ENCODE results near the gene GABRR1.
A peak's percentile ranks its signal among the peaks of the same experiment; 100 is the strongest.
"Not testable (repeated sequence)": the region's sequence is repeated elsewhere in the genome, so short reads cannot be mapped to it uniquely, and the experiment has no call there.

Gene GABRR1

DNA sequence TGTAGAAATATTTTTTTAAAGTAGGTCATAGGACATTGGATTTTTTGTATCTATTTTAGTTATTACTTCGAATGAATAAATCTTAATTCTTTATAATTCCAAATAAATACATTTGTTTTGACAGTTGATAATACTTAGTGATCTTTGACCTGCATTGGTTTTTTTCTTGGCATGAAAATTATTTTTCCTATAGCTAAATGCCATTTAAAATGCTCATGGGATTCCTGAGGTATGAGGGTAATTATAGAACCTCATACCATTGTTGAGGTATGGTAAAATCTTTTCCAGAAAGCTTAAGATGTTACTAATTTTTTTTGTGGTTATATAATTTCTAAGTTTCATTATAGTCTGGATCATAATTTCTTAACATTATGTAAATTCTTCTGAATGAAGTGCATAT is 63.0 kb downstream of the GABRR1 start:
- peak; percentile 28 for DNase-seq (ENCODE audit: low read depth)

DNA sequence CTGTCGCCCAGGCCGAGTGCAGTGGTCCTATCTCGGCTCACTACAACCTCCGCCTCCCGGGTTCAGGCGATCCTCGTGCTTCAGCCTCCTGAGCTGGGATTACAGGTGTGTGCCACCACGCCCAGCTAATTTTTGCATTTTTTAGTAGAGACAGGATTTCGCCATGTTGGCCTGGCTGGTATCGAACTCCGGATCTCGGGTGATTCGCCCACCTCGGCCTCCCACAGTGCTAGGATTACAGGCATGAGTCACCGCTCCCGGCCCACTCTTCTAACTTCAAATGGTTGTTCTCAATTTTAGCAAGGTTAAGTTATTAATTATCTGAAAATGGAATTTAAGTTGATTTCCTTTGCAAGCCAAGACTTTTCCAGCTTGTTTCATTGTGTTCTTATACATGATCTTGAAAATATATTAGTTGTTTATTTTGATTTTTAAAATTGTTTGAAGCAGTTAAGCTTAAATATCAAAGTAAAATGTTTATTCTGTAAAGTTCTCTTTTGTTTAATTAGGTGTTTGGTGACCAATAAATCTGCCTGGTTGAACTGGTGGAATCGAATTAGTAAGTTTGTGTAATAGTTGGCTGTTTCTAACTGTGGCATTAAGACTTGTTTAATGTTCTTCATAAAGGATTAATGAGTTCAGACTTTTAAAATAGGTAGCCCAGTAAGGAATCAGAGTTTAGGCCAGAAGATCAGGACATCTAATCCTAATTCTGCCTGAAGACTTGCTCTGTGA is 69.0 kb downstream of the GABRR1 start:
- DNase-seq (ENCODE audit: low read depth): no peak

- peak; percentile 61 for DNase-seq (ENCODE audit: low read depth)
Observed at GRCh38 chr6:89146718-89147700, 70.1 kb downstream of the GABRR1 start.

- peak; percentile 32 for DNase-seq (ENCODE audit: low read depth)
Observed at GRCh38 chr6:89145956-89146717, 71.0 kb downstream of the GABRR1 start, which contains the start of gene PM20D2. PM20D2 (plus strand) TSS chr6:89146055; CDS start chr6:89146145, 90 bp downstream.

DNA sequence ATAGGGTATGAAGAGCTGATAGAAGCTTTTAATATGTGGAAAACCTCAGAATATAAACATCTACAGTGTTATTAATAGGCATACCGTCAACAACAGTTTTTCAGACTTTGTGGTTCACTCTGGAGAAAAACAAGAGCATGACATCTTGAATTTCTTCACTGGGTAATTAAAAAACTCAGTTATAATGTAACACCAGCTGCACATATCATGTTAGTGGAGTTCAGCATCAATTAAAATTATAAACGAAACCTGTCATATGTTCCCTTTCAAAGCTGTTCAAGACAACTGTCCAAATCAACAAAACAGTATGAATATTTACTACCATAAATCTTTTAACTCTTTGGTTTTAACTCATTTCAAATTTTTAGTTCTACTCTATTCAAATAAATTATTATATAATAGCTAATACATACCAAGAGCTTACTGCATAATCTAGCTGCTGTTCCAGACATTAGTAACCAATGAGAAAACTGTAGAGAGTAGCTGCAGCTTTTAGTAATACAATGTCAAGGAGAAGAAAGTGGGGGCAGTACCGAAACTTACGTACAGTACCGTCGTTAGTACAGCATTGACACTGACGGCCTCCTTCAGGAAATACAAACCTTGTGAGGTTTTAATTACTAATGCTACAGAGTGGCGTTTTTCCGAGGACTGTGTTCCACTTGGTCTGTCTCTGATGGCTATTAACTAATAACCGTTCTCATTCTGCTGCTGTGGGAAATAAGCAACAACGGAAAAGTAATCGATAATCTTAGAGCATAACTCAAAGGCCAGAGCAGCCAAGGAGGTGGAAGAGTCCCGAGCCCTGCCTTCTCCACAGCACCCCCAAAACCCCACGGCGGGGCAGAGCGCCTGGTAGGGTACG is 71.8 kb downstream of the GABRR1 start:
- DNase-seq (ENCODE audit: low read depth): peak; percentile 42

- DNase-seq (ENCODE audit: low read depth): no peak
Observed at GRCh38 chr6:89144354-89144906, 72.7 kb downstream of the GABRR1 start.

- DNase-seq (ENCODE audit: low read depth): no peak
Observed at GRCh38 chr6:89140347-89141156, 76.6 kb downstream of the GABRR1 start.

- no peak for DNase-seq (ENCODE audit: low read depth)
Observed at GRCh38 chr6:89139509-89140346, 77.4 kb downstream of the GABRR1 start.

GRCh38 chr6:89138173-89138572 is 79.0 kb downstream of the GABRR1 start:
- no peak for DNase-seq (ENCODE audit: low read depth)

GRCh38 chr6:89134723-89135122 is 82.4 kb downstream of the GABRR1 start:
- no peak for DNase-seq (ENCODE audit: low read depth)

DNA sequence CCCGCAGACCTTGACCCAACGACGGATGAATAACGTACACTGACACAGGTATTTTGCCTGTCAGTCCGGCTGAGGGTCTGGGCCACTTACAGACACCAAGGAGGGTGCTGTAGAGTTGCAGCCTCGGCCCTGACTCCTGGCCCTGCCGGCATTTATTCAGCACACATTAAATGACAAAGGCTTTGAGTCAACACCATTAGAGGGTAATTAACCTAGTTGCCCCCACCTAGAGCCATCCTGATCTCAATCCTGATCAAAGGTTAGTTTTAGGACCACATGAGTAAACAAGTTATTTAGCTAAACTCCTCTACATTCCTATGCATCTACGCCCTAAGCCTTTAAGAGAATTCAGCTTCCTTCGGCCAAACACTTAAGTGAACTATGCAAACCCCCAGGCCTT is 83.2 kb downstream of the GABRR1 start:
- DNase-seq (ENCODE audit: low read depth): no peak

DNA sequence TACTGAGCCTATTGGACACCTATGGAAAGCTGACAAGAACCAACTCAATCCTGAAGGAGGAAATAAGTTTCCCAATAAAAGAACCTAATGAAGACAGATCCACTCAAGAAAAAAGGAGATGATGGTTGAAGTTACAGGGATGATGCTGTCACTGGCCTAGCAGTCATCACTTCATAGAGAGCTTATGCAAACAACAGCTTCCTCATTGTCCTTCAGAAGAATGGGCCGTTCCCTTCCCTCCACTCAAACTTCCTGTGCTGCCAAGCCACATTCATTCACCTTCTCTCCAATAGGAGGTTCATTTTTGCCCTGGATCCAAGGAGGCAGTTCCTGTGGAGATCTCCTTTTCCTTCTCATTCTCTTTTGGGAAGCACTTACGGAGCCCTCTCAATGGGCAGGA is 85.1 kb downstream of the GABRR1 start:
- DNase-seq (ENCODE audit: low read depth): no peak

DNA sequence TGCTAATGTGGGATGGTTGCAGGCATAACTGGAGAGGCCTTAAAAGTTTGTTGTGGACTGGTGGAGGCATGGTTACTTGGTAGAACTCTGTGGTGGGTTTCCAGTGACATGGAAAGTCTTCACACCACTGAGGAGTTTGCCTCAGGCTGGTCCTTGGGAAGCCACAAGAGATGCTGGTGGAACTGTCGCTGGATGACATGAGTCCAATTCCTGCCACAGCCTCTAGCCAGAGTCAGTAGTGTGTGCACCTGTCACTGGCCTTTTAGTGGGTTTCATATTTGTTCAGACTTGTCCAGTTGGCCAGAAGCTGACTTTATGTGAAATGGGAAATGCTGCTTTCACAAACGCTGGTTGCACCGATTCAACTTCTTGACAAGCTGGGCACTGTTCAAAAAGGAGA is 85.6 kb downstream of the GABRR1 start:
- no peak for DNase-seq (ENCODE audit: low read depth)

DNA sequence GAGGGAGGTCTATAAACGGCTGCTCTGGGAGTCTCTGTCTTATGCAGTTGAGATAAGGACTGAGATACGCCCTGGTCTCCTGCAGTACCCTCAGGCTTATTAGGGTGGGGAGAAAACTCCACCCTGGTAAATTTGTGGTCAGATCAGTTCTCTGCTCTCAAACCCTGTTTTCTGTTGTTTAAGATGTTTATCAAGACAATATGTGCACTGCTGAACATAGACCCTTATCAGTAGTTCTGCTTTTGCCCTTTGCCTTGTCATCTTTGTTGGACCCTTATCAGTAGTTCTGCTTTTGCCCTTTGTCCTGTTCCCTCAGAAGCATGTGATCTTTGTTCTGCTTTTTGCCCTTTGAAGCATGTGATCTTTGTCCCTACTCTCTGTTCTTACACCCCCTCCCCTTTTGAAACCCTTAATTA is 88.9 kb downstream of the GABRR1 start:
- not testable (repeated sequence) for DNase-seq (ENCODE audit: low read depth)
